ENCODE measurements around the gene HIC2.
"Not testable (repeated sequence)": the region's sequence is repeated elsewhere in the genome, so short reads cannot be mapped to it uniquely, and the experiment has no call there.

DNA sequence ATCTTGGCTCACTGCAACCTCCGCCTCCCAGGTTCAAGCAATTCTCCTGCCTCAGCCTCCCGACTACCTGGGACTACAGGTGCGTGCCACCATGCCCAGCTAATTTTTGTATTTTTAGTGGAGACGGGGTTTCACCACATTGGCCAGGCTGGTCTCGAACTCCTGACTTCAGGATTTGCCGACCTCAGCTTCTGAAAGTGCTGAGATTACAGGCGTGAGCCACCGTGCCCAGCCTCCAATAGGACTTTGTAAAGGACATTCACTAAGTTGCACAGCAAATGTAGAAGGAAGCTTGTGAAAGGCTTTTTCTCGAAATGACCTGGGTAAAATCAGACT is 37.8 kb downstream of the HIC2 start:
- TF ChIP-seq ZFP3 (CRISPR knock-in tag; IDR thresholded peaks at IDR 0.05); TOX (CRISPR knock-in tag; IDR thresholded peaks at IDR 0.05; ENCODE audit: borderline replicate concordance): not testable (repeated sequence)
